HG02852 (cell line): ENCODE results near the gene TANGO2.

ENCODE experiments used
- ATAC-seq: cut with Tn5 transposase; IDR thresholded peaks from one replicate; pipeline ENCODE4 v1.9.1; 2021; ENCODE audit warnings: mild to moderate bottlenecking, moderate library complexity; ENCODE audit not compliant: unreplicated experiment

The TANGO2 gene

DNA sequence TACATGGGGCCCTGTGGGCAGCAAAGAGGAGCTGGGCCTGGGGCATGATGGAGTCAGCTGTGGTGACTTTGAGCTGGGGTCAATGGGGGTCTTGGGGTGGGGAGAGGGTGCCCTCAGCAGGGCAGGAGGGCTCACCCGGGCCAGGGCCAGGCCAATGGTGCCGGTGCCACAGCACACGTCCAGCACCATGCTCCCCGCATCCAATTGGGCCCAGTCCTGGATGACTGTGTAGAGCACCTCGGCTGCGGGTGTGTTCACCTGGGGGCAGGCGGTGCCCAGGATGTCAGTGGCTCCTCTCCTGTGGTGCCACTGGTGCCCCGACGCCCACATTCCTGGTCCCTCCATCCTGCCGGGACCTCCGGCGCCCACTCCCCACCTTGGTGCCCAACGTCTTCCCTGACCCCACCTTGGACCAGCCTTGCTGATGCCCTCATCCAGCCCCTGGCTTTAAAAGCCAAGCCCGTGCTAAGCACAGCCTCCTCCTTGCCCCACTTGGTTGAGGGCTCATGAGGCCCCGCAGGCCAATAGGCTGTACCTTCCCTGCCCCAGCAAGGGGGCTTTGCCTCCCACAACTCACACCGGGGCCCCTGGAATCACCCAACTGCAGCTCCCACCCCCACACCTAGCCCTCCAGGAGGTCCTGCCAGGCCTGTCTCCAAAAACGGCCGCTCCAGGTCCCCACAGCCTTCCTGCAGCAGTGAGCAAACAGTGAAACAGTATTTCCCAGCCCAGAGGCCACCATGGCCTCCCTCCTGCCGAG lies 92.8 kb downstream of the TANGO2 start:
- no peak for ATAC-seq

DNA sequence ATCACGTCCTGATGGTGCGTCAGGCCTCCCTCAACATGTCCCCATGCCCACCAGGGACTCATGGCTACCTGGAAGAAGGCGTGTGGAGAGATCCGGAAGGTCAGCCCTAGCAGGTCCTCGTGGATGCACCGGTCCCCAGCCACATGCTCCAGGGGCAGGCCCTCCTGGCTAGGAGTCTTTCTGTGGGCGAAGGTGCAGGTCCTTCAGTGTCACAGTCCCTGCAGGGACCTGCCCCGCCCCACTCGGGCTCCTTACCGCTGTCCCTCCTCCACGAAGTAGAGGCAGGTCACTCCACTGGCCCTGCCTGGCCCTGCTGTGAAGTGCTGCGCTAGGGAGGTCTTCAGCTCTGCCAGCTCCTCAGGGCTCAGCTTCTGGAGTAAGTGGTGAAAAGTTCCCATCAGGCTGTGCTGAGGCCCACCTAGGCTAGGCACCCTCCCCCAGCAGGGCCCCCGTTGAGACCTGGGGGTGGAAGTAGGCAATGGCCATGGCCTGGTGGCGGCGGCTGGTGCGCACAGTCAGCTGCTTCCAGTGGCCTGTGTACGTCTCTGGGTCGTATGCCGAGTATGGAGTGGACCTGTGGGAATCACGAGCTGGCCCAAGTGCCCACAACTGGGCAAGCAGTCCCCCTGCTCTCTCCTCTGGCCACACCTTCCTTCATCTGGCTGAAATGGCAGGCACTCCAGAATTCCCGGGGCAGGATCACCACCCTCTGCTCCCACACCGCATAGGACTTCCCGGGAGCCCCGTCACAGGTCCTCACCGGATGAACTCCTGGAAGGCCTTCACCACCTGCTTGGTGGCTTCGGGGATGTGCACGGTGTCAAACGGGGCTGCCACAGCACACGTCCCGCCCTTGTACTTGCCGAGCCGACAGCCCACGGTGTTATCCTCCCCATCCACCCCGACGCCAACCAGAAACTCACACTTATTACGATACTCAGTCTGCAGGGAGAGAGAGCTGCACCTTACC lies 93.9 kb downstream of the TANGO2 start:
- no peak for ATAC-seq

DNA sequence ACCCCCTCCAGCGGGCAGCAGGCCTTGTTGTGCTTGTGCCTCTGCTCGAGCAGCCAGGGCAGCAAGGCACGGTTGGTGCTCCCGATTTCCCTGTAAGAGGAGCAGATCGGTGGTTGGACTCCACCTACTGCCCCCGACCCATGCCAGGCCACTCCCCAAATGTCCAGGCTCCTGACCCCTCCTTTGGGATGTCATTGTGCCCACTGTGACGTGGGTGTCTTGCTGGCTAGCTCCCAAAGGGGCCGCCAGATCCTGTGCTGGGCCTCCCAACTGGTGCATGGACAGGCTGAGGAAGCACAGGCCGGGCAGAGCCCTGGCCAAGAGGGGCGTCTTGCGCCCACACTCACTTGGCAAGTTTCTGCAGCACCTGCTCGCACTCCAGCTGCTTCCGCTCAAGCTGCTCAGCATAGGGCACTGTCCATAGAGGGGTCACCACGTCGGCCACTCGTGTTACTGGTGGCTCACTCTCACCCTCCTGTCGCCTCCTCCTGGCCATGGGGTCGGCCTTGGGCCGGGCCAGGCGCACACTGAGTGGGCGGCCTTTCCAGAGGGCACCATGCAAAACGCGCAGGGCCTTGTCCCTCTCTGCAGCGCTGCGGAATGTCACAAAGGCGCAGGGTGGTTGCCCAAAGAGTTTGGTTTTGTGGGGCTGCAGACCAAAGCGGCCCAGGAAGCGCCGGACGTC lies 94.9 kb downstream of the TANGO2 start, which contains the start of gene RANBP1:
Gene RANBP1 (plus strand): TSS at position 414 of the 685 bp plus-strand sequence. CDS start 81 bp downstream, at position 495.
- ATAC-seq = no peak

DNA sequence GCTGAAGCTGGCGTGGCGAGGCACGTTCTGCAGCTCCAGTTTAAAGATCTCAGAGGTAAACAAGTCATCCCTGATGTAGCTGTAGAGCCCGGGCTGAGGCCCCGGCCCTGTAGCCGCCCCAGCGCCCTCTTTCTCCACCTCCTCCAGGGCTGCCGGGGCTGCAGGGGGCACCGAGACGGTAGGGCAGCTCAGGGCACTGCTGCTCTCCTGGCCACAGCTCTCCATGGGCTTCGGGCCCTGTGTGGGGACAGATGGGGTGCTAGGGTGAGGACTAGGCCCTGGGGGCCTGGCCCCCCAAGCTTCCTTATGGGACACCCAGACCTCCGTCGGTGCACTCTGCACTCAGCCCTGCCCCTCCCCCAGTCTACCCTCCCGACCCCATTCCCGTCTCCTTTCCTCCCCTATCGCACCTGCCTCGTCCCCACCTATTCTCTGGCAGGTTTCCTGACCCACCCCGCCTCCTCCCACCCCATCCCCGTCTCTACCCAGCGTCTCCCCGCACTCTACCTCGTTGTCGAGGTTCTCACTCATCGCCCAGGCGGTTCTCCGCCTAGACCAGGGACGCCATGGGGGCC lies 95.6 kb downstream of the TANGO2 start:
- no peak for ATAC-seq
